Measurements from ENCODE around the gene MAPK7. TPM values are rescaled to one million over a fixed set of nuclear protein-coding genes. Genes with fewer than 3 reads are reported as not detected.

The MAPK7 gene
- total RNA-seq, 1 donor from 2014 or later, result 35.2 TPM

DNA sequence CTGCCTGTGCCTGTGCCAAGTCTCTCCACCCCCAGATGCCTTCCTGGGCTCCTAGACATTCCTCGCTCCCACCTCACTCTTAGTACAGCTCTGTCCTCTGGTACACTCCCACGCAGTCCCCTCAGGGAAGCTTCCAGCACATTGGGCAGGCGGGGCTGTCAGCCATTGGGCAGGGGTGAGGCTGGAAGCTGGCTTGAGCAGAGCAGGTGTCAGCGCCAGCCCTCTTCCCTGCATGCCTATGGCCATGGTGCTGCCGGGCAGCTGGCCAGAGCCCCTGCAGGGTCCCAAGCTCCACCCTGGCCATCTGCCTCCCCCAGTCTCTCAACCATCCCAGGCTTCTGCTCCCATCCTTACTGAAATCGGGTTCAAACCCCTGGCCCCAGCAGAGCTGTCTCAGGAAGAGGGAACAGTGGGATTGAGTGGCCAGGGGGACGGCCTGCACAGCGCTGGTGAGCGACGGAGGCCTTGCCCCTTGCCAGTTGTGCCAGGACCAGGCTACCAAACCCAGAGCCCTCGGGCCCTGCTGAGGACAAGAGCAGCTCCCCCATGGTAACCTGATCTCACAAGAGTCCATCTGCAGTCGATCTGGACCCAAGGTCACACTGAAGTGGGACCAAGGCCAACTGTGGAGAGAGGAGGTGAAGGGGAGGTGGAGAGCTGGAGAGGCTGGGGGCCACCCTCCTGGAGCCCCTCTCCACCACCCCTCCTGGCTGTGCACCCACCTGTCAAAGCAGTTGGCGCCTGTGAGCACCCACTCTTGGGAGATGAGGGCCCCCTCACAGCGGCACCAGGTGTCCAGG is 13.4 kb upstream of the MAPK7 start:
- no peak for ATAC-seq

DNA sequence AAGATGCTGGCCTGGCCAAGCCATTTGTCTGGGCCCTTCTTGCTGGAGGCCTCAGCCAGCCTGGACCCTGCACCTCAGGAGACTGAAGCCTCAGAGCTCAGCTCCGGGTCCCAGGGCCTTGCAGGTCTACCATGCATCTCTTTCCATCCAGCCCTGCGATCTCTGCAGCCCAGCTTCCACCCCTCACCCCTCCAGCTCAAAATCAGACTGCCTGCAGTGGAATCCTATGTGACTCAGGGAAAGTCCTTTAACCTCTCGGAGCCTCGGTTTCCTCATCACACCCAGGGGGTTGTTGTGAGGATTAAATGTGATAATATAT is 12.8 kb upstream of the MAPK7 start:
- no peak for ATAC-seq

DNA sequence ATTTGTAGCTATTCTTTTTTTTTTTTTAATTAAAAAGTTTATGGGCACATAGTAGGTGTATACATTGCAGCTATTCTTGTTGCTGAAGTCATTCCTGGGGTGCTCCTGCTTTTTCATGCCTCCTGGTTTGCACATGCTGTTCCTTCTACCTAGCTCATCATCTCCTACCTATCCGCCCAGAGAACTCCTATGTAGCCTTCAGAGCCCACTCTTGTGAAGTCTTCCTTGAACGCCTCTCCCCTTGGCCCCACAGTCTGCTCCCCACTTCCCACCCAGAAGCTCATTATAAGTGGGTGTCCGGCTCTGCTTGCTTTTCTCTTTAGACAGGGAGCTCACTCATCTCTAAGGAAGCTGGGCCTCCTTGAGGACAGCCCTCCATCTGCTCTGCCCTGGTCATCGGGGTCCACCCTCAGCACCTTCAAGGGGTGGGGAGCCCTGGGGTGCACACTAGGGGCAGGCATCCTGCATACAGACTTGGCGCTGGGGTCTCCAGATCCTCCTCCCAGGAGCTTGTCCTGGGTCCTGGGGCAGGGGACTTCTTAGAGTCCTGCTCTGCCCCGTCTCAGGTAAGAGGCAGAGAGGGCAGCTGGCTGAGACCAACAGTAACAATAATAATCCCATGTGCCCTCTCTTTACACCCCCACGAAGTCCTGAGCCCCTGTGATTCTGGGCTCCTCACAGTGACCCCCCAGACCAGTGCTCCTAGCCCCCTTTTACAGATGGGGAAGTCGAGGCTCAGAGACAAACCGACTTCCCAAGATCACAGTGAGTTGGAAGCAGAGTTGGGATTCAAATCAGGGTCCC is 12.3 kb upstream of the MAPK7 start:
- ATAC-seq, result no peak

DNA sequence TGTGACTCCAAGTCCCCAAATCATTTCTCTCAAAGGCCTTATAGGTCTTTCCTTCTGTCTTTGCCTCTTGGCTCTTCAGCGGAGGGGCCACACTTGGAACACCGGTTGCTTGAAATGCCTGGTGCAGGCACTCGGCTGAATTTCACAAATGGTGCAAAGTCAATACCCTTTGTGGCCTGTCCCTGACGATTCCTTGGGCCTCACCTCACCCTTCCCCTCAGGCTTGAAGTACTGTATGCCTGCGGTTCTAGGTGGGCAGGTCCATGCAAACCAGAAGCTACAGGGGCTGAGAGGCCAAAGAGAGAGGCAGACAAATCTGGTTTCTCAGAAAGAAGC is 11.7 kb upstream of the MAPK7 start:
- no peak for ATAC-seq

DNA sequence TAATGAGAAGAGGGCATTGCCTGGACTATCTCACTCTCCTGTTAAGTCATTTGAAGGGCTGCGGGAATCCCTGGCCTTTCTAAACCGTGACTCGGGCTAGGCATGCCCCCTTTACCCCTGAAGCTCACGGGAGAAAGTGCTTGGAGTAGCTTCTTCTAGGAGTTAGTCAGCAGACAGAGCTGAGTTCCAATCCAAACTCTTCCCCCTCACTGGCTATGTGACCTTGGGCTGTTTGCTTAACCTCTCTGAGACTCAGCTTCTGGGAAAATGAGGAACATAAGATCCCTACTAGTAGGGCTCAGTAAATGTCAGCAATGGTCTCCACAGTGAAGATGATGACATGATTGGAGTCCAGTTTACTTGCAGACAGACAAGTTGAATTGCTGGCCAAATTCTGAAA is 10.1 kb upstream of the MAPK7 start:
- no peak for ATAC-seq

DNA sequence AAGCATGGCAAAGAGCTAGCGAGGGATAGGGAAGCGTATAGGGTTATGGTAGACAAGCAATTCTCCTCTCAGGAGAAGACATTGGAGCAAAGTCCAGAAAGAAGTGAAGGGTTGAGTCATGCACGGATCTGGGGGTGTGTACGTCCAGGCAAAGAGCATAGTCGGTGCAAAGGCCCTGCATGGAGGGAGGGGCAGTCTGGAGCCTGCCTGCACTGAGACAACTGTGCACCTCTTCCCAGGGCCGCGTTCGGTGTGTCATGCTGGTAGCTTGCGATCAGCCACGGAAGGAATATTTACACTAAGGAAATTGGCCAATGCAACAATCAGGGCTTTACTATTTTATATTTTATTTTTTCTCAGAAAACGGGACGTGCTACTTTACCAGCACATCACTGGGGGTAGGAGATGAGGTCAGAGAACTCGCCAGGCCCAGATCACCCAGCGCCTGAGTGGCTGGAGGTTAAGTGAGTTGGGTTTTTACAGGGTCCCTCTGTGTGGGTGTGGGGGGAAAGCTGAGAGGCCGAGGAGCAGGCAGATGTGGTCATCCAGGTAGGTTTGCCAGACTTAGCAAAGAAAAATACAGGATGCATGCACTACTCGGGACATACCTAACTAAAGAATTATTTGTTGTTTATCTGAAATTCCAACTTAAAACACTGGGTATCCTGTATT is 9.1 kb upstream of the MAPK7 start:
- peak; percentile 23 for ATAC-seq

DNA sequence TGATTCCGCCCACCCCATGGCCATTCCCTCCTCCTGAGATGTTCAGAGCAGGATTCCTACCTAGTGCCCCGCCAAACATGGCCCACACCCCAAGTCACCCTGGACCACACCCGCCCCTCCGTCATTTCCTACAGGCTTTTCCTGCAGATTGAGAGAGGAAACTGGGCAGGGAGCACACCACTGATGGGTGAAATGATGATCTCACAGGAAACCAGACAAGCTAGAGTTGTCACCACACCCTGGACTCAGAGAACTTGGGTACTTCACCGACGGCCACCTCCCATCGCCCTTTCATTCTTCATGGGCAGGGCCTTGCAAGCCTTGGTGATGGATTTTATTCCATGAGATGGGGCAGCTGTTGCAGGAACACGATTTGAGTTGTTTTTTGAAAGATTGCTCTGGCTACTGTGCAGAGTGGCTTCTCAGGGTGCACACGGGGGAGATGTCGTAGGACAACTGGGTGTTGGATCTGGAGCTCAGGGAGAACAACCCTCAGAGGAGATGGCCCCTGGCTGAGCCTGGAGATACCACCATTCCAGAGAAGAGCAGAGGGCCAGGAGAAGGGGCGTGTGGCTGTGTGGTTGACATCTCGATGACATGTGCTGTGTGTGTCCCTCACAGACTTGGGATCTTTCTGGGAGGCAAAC is 8.3 kb upstream of the MAPK7 start:
- ATAC-seq, result peak; percentile 84

DNA sequence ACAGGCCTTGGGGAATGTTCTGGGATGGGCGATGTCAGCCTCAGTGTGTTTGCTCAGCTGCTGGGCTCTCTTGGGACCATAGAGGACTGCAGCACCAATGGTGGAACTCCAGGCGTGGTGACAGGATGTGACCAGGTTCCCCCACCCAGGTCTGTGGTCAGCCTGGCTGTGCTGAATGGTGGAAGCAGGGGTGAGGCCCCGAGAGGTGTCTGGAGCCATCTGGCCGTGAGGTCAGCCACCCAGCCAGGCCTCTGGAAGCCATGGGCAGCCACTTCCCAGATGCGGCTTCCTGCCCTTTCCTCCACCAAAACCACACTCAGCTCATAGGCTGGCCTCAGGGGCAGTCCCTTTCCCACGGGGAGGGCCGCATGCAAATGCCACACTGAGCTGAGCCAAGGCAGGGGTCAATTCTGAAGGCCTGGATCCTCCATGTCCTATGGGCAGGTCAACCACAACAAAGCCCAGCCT is 7.8 kb upstream of the MAPK7 start:
- peak; percentile 30 for ATAC-seq

DNA sequence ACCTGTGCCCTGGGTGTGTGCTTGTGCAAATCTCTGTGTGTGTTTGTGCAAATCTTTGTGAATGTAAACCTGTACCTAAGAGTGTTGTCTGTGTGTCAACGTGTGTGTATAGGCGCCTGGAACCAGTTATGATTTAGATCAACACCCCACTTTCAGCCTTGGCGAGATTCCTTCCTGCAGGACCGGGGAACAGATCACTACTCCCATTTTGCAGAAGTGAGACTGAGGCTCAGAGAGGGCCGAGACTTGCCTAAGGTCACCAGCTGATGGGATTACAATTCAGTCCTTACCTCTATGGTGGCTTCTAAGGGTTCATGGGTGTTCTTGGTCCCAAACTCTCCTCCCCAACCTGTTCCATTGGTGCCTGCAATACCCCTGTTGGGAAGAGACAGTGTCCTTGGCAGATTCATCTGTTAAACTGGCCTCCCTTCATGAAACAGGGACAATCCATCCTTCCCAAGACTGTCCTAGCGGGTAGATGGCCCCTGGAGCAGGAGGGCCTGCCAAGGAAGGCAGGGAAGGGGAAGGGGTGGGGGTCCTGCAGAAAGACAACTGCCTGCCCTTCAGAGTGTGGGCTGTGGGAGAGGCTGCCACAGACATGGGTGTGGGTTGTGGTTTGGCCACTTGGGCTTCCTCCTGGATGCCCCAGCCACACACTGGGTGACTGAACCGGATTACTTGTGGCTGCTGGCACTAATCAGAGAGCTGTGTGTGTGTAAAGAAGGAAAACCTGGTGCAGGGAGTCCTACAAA is 6.9 kb upstream of the MAPK7 start:
- peak; percentile 49 for ATAC-seq

DNA sequence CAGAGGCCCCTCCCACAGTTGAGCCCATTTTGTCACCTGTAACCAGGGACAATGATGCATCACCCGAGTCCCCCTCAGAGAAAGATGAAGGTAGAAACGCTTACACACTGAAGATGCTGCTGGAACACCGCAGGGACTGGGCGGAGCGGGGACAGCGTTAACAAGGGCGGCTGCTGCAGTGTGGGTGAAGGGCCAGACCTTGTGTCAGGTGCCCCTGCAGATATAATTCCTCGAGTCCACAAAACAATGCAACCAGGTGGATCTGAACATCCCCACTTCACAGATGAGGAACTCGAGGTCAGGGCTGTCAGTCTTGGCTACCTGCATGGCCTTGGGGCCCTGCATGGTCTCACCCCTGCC is 6.3 kb upstream of the MAPK7 start:
- ATAC-seq, result no peak

DNA sequence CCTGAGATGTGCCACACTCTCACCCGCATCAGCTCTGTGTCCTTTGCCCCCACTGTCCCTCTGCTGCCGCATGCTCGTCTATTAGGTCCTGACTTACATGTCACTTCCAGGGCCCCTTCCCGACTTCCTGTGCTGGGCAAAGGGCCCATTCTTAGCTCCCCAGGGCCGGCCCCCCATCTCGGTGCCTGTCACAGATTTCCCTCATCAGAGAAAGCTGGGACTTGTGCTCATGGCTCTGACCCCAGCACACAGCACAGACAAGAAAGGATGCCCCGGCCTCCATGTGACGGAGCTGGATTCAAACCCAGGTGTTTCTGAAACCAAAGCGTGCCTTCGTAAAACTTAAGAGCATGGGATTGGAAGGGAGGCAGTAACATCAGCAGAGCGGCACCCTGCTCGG is 5.9 kb upstream of the MAPK7 start:
- no peak for ATAC-seq

DNA sequence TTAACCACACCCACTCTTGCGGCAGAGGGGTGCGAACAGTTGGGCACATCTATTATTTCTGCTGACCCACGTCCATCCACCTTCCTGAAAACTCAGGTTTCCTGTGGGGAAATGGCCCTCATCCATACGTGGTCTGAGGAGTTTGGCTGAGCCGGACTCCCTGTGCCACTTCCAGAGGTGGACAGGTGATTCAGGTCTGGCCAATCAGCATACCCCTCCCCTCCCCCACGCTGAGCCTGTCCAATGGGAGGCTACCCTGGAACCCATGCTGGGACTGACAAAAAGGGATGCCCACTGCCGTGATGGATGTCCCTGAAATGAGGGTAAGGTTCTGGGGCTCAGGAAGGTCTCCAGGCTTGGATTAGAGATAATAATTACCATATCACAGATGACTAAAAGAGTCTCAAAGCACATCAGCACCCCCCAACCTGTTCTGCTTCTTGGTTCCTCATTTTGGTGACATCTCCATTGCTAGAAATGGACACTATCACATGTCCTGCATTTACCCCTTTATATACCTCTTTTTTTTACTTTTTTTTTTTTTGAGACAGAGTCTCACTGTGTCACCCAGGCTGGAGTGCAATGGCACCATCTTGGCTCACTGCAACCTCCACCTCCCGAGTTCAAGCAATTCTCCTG is 5.3 kb upstream of the MAPK7 start:
- no peak for ATAC-seq

DNA sequence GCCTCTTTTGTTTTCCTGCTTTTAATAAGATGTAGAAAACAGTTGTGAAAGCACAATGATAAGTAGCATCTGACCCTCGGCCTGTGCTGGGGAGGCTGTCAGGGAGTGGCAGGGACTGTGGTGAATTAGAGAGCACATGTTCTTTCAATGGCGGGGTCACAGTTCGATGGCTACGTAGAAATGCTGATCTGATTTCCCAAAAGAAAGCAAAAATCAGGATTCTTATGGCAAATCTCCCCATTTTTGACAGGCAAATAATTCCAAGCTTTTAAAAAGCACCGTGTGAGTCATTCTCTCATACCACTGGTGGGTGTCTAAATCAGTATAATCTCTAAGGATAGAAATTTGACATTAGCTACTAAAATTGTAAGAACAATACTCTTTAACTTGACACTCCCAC is 4.2 kb upstream of the MAPK7 start:
- ATAC-seq, result no peak

DNA sequence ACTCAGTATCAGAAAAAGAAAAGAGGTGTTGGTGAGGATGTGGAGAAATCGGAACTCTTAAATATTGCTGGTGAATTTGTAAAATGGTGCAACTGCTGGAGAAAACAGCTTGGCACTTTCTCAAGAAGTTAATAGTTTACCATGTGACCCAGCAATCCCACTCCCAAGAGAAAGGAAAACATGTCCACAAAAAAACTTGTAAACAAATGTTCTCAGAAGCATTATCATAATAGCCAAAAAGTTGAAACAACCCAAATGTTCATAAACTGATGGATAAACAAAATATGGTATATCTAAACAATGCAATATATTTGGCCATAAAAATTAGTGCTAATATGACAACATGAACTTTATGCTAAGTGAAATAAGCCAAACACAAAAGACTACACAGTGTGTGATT is 2.6 kb upstream of the MAPK7 start:
- no peak for ATAC-seq

DNA sequence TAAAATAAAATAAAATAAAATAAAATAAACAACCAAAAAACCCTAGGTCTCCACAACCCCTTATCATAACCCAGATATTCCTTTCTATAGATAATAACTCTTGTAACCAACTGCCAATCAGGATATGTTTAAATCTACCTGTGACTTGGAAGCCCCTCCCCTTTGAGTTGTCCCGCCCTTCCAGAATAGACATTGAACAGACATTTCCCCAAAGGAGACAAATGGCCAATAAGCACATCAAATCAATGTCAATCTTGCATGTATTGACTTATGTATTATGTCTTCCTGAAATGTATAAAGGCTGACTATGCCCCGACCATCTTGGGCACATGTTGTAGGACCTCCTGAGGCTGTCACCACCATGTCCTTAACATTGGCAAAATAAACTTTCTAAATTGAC is 1.5 kb upstream of the MAPK7 start:
- no peak for ATAC-seq

DNA sequence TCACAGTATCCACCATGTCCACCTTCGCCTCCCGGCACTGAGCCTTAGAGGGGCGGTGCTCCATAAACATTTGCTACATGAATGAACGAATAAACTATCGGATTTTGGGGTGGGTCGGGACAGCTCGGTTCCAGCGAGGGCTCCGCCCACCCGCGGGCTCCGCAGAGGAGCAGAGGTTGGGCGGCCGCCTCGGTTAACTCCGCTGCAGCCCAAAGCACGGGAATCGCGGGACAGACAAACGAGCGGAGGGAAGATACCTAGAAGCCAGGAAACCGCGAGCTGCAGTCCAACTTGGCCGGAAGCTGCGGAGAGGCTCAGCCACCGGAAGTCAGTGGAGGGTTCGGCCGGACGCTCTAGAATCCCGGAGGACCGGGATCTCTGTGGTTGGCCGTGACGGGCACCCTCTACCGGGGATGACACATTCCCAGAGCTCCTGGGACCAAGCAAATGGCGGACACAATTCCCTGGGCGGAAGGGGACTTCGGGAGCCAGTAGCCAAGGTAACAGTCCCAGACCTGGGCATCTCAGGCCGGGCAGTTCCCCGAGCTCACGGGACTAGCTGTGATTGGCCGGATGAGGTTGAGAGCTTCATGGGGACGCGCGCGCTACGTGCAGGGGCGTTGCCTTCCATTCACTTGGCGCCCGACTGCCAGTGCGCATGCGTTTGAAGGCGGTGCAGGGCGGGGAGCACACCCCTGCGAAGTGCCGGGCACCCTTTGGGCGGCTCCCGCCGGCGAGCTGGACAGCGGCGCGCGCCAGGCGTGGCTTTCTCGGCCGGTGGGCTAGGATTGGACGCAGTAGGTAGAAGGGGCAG is 489 bp upstream of the MAPK7 start:
- peak; percentile 93 for ATAC-seq

DNA sequence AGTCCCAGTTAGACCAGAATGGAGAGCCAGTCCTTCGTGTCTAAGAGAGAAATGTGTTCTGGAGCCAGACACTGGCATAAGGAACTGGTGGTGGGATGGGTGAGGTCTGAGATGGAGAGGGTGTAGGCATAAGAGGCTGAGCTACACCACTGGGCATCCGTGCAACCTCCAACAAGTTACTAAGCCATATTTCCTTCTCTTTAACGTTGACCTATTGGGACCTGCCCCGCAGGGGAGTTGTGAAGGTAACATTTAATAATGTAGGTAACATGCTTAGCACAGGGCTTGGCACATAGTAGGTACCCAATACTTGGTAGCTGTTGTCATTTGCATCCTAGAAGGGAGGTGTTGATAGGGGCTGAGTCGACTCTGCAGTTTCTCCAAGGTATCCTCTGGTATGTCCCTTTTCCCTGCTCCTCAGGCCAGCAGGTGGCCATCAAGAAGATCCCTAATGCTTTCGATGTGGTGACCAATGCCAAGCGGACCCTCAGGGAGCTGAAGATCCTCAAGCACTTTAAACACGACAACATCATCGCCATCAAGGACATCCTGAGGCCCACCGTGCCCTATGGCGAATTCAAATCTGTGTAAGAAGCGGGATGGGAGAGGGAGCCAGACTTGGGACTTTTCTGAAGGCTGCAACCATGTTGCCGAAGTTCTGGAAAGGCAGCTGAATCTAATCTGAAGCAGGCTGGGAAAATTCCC is 1.2 kb downstream of the MAPK7 start:
- ATAC-seq, result no peak

DNA sequence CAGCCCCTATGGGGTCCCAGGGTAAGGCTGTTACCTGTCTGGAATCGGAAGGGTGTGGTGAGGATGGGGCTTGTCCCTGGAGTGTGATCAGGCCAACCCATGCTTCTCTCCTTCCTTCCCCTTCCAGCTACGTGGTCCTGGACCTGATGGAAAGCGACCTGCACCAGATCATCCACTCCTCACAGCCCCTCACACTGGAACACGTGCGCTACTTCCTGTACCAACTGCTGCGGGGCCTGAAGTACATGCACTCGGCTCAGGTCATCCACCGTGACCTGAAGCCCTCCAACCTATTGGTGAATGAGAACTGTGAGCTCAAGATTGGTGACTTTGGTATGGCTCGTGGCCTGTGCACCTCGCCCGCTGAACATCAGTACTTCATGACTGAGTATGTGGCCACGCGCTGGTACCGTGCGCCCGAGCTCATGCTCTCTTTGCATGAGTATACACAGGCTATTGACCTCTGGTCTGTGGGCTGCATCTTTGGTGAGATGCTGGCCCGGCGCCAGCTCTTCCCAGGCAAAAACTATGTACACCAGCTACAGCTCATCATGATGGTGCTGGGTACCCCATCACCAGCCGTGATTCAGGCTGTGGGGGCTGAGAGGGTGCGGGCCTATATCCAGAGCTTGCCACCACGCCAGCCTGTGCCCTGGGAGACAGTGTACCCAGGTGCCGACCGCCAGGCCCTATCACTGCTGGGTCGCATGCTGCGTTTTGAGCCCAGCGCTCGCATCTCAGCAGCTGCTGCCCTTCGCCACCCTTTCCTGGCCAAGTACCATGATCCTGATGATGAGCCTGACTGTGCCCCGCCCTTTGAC is 2.4 kb downstream of the MAPK7 start:
- no peak for ATAC-seq

DNA sequence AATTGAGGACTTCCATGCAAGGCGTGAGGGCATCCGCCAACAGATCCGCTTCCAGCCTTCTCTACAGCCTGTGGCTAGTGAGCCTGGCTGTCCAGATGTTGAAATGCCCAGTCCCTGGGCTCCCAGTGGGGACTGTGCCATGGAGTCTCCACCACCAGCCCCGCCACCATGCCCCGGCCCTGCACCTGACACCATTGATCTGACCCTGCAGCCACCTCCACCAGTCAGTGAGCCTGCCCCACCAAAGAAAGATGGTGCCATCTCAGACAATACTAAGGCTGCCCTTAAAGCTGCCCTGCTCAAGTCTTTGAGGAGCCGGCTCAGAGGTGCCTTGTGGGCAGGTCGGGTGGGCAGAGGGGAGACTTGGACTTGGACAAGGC is 3.1 kb downstream of the MAPK7 start:
- no peak for ATAC-seq

Measured in esophagus mucosa (tissue), 1 donor.